RWPE2 (cell line): Measurements from ENCODE around the gene MDC1.

Experiments used
- ATAC-seq: fragments of 200-7000 bp; cut with Tn5 transposase; 3 replicates; pipeline ENCODE4 v1.9.1; 2021; ENCODE audit warnings: low read depth
- DNase-seq: peaks from one replicate; pipeline ENCODE4 v3.0.0-alpha.2; 2020; ENCODE audit warnings: low spot score
- H3K27ac ChIP-seq: fragments of 450-650 bp; 2 replicates; pipeline ENCODE4 v1.5.1; 2017; ENCODE audit warnings: mild to moderate bottlenecking; ENCODE audit not compliant: poor library complexity, severe bottlenecking
- H3K27me3 ChIP-seq: fragments of 250-450 bp; sonication (Bioruptor Pico); 2 replicates; pipeline ENCODE4 v1.5.1; 2021; ENCODE audit warnings: mild to moderate bottlenecking, moderate library complexity; ENCODE audit not compliant: insufficient read depth, poor library complexity, severe bottlenecking
- H3K36me3 ChIP-seq: fragments of 250-450 bp; sonication (Bioruptor Pico); 2 replicates; pipeline ENCODE4 v1.5.1; 2020; ENCODE audit warnings: low read depth, mild to moderate bottlenecking, moderate library complexity
- H3K4me1 ChIP-seq: fragments of 250-450 bp; sonication (Bioruptor Pico); 2 replicates; pipeline ENCODE4 v1.5.1; 2021; ENCODE audit warnings: mild to moderate bottlenecking, moderate library complexity; ENCODE audit not compliant: insufficient read depth, poor library complexity, severe bottlenecking
- H3K4me3 ChIP-seq: fragments of 250-450 bp; sonication (Bioruptor Pico); 2 replicates; pipeline ENCODE4 v1.5.1; 2021; ENCODE audit warnings: mild to moderate bottlenecking, moderate library complexity; ENCODE audit not compliant: severe bottlenecking
- H3K9me3 ChIP-seq: fragments of 250-450 bp; sonication (Bioruptor Pico); 2 replicates; pipeline ENCODE4 v1.5.1; 2021; ENCODE audit warnings: mild to moderate bottlenecking, moderate library complexity; ENCODE audit not compliant: severe bottlenecking
- CTCF ChIP-seq: fragments of 450-650 bp; IDR thresholded peaks from one replicate; pipeline ENCODE4 v1.5.1; 2017; ENCODE audit warnings: mild to moderate bottlenecking, moderate library complexity; ENCODE audit not compliant: poor library complexity, severe bottlenecking

MDC1 gene

DNA sequence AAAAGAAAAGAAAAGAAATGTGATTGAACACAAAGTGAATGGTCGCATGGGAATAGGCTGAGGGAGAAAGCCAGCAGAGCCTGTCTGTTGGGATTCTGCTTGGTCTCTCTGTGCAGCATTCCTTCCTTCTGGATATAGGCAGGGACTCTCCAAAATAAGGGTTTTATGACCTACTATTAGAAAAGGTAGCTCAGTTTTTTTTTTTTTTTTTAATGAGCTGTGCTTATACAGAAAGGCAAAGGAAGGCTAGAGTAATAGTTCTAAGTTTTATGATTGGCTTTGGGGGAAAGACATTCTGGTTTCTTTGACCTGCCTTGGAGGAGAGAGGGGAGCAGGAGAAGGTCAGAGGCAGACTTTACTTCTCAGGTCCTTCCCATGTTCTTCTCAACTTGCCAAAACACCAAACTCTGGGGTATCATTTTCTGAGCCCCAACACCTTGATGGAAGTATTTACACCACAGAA is 46.1 kb upstream of the MDC1 start:
- ATAC-seq: no peak
- DNase-seq: no peak
- Histone ChIP-seq H3K4me3 (no peak overlapping the region), H3K36me3 (no peaks in the 10 kb centered on the region), H3K9me3 (no peaks in the 10 kb centered on the region), H3K27ac (peak overlapping the region; percentile 81), H3K27me3 (no peaks in the 10 kb centered on the region), H3K4me1 (peaks cover 35% of the 10 kb centered on the region)
- no peak for TF ChIP-seq CTCF

DNA sequence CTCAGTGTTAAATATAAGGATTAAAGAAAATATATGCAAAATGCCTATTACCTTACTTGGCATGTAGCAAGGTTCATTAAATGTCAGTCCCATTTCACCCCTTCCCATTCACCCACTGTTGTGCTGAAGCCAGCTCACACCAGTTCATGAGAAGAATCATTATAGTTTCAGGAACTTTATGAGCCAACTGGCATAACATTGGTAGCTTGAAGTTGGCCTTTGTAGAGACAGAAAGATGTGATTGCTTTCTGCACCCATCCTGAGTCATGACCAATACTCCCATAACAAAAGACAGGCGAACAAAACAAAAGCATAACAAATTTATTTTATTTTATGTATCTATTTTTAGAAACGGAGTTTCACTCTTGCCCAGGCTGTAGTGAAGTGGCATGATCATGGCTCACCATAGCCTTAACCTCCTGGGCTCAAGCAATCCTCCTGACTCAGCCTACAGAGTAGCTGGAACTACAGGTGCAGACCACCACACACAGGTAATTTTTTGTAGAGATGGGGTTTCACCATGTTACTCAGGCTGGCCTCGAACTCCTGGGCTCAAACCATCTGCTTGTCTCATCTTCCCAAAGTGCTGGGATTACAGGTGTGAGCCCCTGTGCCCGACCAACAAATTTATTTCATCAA is 44.8 kb upstream of the MDC1 start:
- H3K4me1 ChIP-seq: peaks cover 35% of the 10 kb centered on the region
- H3K27me3 ChIP-seq: no peaks in the 10 kb centered on the region
- H3K36me3 ChIP-seq: no peaks in the 10 kb centered on the region
- no peak for DNase-seq
- H3K27ac ChIP-seq: peak overlapping the region; percentile 61
- H3K9me3 ChIP-seq: no peaks in the 10 kb centered on the region
- no peak for ATAC-seq
- no peak for TF ChIP-seq CTCF
- H3K4me3 ChIP-seq: no peak overlapping the region

DNA sequence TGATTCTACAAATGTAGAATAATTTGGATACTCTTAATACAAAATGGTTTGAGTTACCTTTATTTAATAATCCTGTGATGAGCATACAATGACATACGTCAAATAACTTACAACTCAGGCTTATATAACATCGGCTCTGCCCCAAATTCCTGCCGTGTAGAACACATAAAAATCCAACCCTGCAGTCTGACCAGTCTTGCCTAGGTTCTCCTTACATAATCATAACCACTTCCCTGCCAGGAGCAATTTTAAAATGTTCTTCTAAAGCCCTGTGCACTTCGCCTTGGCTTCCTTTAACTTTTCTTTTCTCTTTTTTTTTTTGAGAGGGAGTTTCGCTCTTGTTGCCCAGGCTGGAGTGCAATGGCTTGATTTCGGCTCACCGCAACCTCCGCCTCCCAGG is 43.5 kb upstream of the MDC1 start:
- peak overlapping the region; percentile 61 for H3K27ac ChIP-seq
- H3K4me1 ChIP-seq: peaks cover 35% of the 10 kb centered on the region
- no peak overlapping the region for H3K4me3 ChIP-seq
- H3K9me3 ChIP-seq: no peaks in the 10 kb centered on the region
- ATAC-seq (no peak), DNase-seq (no peak)
- H3K27me3 ChIP-seq: no peaks in the 10 kb centered on the region
- no peaks in the 10 kb centered on the region for H3K36me3 ChIP-seq
- TF ChIP-seq CTCF: no peak

- Histone ChIP-seq H3K4me3 (no peak overlapping the region), H3K4me1 (peaks cover 37% of the 10 kb centered on the region), H3K36me3 (no peaks in the 10 kb centered on the region), H3K27ac (peak overlapping the region; percentile 61), H3K27me3 (no peaks in the 10 kb centered on the region), H3K9me3 (no peaks in the 10 kb centered on the region)
- DNase-seq (peak; percentile 71), ATAC-seq (peak; percentile 78)
- no peak for TF ChIP-seq CTCF
Observed at GRCh38 chr6:30759575-30760239, 42.6 kb upstream of the MDC1 start.
